Ovary (tissue), 9 donors: ENCODE measurements around the gene TAF1A. TPM values are rescaled to one million over a fixed set of nuclear protein-coding genes. Genes with fewer than 3 reads are reported as not detected.

Source experiments
- DNase-seq, 5 donors: peaks; one replicate each; pipeline ENCODE4 v3.0.0-alpha.2; 2019 to 2020
- H3K27ac ChIP-seq, 2 donors: fragments of 200-600 bp; one replicate each; pipeline versions ENCODE4 v1.5.1 to v1.8.0; 2019 to 2022
- H3K27me3 ChIP-seq: fragments of 200-600 bp; one replicate; pipeline ENCODE4 v1.8.0; 2022
- H3K36me3 ChIP-seq: fragments of 200-600 bp; sonication (generic); one replicate; pipeline ENCODE4 v1.5.1; 2019
- H3K4me1 ChIP-seq: one replicate; pipeline ENCODE4 v1.8.1; 2013; ENCODE audit warnings: mild to moderate bottlenecking, moderate library complexity; ENCODE audit not compliant: insufficient read depth
- H3K4me3 ChIP-seq: fragments of 200-600 bp; sonication (generic); one replicate; pipeline ENCODE4 v1.5.1; 2017
- H3K9me3 ChIP-seq, 2 donors: fragments of 200-600 bp in 1 of 2; sonication (generic) in 1 of 2; one replicate each; pipeline versions ENCODE4 v1.5.1 to v1.8.1; 2013 to 2019; ENCODE audit warnings: mild to moderate bottlenecking in 1 of 2, moderate library complexity in 1 of 2
- EP300 ChIP-seq: sonication (generic); formaldehyde crosslinking; IDR thresholded peaks from one replicate; pipeline ENCODE4 v1.6.1; 2017; ENCODE audit warnings: antibody characterized with exemption
- POLR2A ChIP-seq: fragments of 450-650 bp; IDR thresholded peaks from one replicate; pipeline ENCODE4 v1.6.1; 2017; ENCODE audit warnings: antibody characterized with exemption, mild to moderate bottlenecking, moderate library complexity
- WGBS, 3 donors: extraction: QIAGEN DNeasy Blood & Tissue Kit in 1 of 3; methylation state at CpG; one replicate each; pipeline versions ENCODE4 v1.1.5 to v1.1.7; 2013 to 2017; 5-methylcytosine and 5-hydroxymethylcytosine counted together
- intact Hi-C, 4 donors: fragments of 100-400 bp; cut with DNase I; formaldehyde crosslinking; loops; one replicate each; pipeline versions ENCODE4 v1.11.0 to v1.15.1; 2022 to 2023
- polyA plus RNA-seq, 2 donors: library from polyadenylated mRNA; stranded (reverse); fragments of 200-250 nt in 1 of 2; fragments of 350-450 nt in 1 of 2; fragmentation: Illumina TruSeq in 1 of 2; extraction: RNeasy Lipid Tissue Mini Kit (QIAGEN cat#74804) in 1 of 2; gene quantifications; one replicate each; pipeline ENCODE4 v1.2.3, GENCODE V29; 2013 to 2014
- total RNA-seq, 7 donors: library from RNA; depleted of rRNA in 2 of 7; stranded (reverse); fragments of >200 nt in 2 of 7; fragmentation: NEBNext Ultra II Directional in 3 of 7; extraction: Animal tissue kit (Norgen Biotek cat#: 25700) in 3 of 7; gene quantifications; one replicate each; pipeline versions ENCODE4 v1.1.0 to v1.2.4, GENCODE V29; 2016 to 2023
- TF ChIP-seq, protein P1 (sequence below), 3 donors: fragments of 450-650 bp in 2 of 3; fragments of 200-600 bp in 1 of 3; IDR thresholded peaks; one replicate each; pipeline versions ENCODE4 v1.5.1 to v1.8.0; 2016 to 2022; ENCODE audit warnings: antibody characterized with exemption in 3 of 3, mild to moderate bottlenecking in 1 of 3
- donor health status: DM: no; HTN: no; CAD: no; lungs with moderate emphysema.
- donor health status: DM: no; HTN: no; CAD: no.
- donor health status: Bipolar disorder and iron deficiency.
- donor health status: DM: yes; HTN: yes; CAD: no.
- donor health status: DM: no; HTN: no; CAD: no.
- donor health status: DM: yes; HTN: yes; CAD: no.

Gene TAF1A
- total and polyA plus RNA-seq, 9 donors: 4.2 to 15.7 (median 9.3) TPM

DNA sequence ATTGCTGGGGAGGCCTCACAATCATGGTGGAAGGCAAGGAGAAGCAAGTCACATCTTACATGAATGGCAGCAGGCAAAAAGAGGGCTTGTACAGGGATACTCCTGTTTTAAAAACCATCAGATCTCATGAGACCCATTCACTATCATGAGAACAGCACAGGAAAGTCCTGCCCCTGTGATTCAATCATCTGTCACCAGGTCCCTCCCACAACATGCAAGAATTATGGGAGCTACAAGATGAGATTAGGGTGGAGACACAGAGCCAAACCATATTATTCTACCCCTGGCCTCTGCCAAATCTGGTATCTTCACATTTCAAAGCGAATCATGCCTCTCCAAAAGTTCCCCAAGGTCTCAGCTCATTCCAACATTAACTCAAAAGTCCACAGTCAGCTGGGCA, 17.0 kb upstream of the TAF1A start:
- Histone ChIP-seq H3K36me3 (no peaks in the 10 kb centered on the region), H3K9me3 (no peaks in the 10 kb centered on the region), H3K4me1 (no peaks in the 10 kb centered on the region), H3K4me3 (no peak overlapping the region), H3K27me3 (no peaks in the 10 kb centered on the region), H3K27ac (no peak overlapping the region)
- 68 to 80% (median 69%) methylated on average over 1 of the region's 1 CpG for WGBS, 3 donors
- no peak for DNase-seq
- intact Hi-C loops: no loop called here
- TF ChIP-seq, protein P1, sequence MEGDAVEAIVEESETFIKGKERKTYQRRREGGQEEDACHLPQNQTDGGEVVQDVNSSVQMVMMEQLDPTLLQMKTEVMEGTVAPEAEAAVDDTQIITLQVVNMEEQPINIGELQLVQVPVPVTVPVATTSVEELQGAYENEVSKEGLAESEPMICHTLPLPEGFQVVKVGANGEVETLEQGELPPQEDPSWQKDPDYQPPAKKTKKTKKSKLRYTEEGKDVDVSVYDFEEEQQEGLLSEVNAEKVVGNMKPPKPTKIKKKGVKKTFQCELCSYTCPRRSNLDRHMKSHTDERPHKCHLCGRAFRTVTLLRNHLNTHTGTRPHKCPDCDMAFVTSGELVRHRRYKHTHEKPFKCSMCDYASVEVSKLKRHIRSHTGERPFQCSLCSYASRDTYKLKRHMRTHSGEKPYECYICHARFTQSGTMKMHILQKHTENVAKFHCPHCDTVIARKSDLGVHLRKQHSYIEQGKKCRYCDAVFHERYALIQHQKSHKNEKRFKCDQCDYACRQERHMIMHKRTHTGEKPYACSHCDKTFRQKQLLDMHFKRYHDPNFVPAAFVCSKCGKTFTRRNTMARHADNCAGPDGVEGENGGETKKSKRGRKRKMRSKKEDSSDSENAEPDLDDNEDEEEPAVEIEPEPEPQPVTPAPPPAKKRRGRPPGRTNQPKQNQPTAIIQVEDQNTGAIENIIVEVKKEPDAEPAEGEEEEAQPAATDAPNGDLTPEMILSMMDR (IDR thresholded peaks at IDR 0.05): no peak
- no peak for TF ChIP-seq EP300
- no peak for TF ChIP-seq POLR2A

DNA sequence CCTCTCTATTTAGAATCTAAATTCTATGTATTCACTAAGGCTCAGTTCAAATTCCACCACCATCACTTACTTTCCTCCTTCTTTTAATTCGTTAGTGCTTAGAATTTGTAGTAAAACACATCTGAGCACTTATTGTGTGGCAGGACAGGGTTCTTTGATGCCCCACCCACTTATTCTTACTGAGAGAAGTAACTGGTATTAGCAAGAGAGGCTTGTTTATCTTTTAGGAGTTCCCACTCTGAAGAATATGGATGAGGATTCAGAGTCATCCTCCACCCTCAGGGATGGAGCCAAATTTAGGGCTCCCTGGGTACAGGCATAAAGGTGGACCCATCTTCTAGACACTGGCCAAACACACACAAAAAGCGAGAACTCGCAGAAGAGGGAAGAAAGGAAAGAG, 11.5 kb upstream of the TAF1A start:
- no peaks in the 10 kb centered on the region for H3K27me3 ChIP-seq
- TF ChIP-seq, protein P1 (IDR thresholded peaks at IDR 0.05): no peak
- TF ChIP-seq POLR2A (no peak), EP300 (no peak)
- no peaks in the 10 kb centered on the region for H3K9me3 ChIP-seq
- intact Hi-C loops: no loop called here
- no peak overlapping the region for H3K27ac ChIP-seq
- H3K4me1 ChIP-seq: no peaks in the 10 kb centered on the region
- 72 to 81% (median 81%) methylated on average over 3 of the region's 3 CpGs for WGBS, 3 donors
- no peak overlapping the region for H3K4me3 ChIP-seq
- no peaks in the 10 kb centered on the region for H3K36me3 ChIP-seq
- no peak for DNase-seq

DNA sequence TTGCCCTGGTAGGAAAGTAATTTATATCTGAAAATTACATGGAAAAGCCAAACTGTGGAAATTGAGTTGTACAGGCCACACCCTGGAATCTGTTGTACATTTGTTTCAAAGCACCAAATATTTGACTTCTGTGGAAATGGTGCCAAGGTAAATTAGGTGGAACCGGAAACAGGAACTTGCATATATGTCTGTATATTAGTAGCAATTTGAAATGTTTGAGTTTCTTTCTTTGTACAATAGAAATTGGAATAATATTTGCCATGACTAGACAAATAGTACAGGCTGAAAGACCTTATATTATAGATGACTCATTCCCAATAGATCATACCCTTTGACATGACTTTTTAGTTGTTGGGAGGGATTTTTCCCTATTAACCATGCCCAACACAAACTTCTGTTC, 10.5 kb upstream of the TAF1A start:
- intact Hi-C loops: no loop called here
- H3K4me1 ChIP-seq: no peaks in the 10 kb centered on the region

DNA sequence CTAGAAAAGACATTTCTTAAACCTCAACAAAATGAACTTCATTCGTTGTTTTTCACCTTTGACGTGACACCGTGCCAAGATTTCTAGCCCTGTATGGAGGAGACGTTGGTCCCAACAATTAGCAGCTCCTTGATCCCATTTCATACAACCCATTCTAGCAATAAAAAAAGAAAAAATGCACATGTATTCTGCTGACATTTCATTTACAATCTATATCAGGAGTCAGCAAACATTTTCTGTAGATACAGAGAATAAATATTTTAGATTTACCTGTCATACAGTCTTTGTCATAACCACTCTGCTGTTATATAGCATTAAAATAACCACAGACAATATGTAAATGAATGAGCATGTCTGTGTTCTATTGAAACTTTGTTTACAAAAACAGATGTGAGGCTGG, 7.0 kb upstream of the TAF1A start:
- DNase-seq: no peak
- intact Hi-C loops: no loop called here
- 79 to 82% (median 79%) methylated on average over 4 of the region's 4 CpGs for WGBS, 3 donors

More for the DNA sequence above, 10.5 kb upstream of the TAF1A start:
- no peak for TF ChIP-seq EP300
- TF ChIP-seq, protein P1 (IDR thresholded peaks at IDR 0.05): no peak
- no peak for TF ChIP-seq POLR2A
- Histone ChIP-seq H3K27me3 (no peaks in the 10 kb centered on the region), H3K4me3 (no peak overlapping the region), H3K36me3 (no peaks in the 10 kb centered on the region), H3K27ac (no peak overlapping the region), H3K9me3 (no peaks in the 10 kb centered on the region)
- DNase-seq: no peak
- 60 to 69% (median 65%) methylated on average over 1 of the region's 1 CpG for WGBS, 3 donors

More for the DNA sequence above, 7.0 kb upstream of the TAF1A start:
- Histone ChIP-seq H3K27ac (no peak overlapping the region), H3K9me3 (no peaks in the 10 kb centered on the region), H3K36me3 (no peaks in the 10 kb centered on the region), H3K4me1 (no peaks in the 10 kb centered on the region), H3K27me3 (no peaks in the 10 kb centered on the region), H3K4me3 (no peak overlapping the region)
- TF ChIP-seq POLR2A (no peak), EP300 (no peak)
- TF ChIP-seq, protein P1 (IDR thresholded peaks at IDR 0.05): no peak
